NCI-H2107 (cell line): ENCODE data around the gene PAH.

Experiments
- DNase-seq: peaks from one replicate; lab custom pipeline; 2025; lab: John Stamatoyannopoulos, UW

Gene PAH

DNA sequence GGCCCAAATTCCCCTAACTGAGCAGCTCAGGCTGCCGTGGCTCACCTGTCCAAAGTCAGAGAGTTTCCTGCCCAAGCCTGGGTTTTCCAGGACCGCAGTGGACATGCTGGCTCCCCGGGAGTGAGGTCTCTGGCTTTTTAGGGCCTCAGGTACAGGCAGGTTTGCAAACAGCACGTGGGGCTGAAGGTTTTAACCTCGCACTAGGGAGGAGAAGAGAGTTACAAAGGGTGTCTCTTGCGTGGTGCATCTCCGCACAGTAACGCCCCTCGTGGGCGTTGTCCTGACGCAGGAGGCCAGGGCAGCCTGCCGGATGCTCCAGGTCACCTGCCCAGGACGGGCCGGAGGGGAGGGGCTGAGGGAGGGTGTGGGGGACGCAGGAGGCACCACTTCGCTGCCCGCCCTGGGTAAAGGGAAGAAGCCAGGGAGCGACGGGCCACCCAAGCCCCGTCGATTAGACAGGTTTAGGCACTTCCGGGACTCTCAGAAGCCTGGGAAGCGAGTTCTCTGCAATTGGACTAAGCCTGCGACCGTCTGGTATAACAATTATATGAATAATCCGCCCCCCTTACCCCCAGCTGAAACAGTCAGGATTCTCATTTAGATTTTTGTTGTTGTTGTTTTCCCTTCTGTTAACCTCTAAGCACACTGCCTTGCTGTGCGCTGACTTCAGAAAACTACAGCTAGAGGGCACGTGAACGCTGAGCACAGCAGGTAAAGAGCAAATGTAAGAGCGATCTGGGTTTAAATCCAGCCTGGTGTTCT is at the start of gene PAH:
Gene PAH, minus strand, starts transcription at position 219 of the 762 bp plus-strand sequence. Its CDS starts 114 bp downstream, at position 105.
- no peak for DNase-seq

DNA sequence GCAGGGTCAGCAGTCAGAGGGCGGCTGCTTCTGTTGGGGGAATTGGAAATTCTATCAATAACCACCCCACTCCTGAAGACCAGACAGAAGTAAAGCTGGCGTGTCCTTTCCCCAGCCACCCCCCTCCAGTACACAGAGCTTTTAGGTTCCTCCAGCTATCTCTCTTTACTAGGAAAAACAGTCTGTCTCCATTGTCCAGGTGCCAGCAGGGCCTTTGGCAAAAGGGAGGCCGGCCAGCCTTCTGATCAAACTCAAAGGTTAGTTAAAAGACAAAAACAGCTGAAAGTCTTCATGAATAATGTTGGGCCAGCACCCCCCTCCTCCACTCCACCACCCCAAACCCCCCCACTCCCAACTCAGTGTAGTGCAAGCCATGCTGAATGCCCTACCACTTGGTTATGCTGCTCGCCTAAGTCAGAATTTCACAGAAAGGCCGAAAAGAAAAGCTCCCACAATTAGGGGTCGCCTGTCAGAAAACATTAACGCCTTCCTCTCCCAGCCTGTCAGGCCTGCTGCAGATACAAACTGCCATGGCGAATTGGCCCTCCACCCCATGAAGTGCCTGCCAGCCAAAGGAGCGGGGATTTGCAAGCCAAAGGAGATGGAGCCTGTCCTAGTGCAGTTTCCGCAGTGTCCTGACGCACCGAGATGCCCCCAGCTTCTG is 49.3 kb upstream of the PAH start:
- DNase-seq: no peak

DNA sequence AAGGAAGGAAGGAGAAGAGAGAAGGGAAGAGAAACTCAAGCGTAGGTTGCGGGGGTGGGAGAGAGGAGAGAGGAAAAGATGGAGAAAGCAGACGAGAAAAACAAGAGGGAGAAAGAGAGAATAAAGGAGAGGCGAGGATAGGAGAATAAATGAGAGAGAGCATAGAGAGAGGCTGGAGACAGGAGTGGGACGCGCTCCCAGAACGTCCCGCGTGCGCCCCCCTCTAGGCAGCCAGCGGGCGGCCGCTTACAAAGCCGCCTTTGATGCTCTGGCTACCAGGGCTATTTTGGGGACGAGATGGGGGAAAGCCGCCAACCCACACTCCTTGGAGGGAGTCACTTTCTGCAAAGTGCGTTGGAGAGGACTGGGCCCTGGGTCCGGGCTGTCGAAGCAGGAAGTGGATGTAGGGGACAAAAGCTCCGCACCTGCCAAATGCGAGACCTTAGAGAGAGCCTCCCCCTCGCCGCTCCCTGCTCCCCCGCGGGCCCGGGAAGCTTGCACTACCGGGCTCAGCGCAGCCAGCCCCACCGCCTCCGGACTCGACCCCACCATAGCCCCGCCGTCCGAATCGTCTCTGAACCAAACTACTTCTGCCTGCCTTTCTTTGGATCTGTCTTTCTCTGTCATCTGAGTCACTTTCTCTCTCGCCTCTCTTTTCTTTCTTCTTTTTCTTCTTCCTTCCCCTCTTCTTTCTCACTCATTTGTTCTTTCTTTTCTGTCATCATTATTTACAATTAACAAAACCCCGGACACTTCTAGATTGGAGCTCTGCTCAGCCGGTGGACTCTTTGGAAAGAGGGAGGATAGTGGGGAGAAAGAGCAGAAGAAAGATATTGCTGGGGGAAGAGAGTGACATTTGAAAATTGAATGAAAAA is 48.5 kb upstream of the PAH start:
- DNase-seq: no peak

DNA sequence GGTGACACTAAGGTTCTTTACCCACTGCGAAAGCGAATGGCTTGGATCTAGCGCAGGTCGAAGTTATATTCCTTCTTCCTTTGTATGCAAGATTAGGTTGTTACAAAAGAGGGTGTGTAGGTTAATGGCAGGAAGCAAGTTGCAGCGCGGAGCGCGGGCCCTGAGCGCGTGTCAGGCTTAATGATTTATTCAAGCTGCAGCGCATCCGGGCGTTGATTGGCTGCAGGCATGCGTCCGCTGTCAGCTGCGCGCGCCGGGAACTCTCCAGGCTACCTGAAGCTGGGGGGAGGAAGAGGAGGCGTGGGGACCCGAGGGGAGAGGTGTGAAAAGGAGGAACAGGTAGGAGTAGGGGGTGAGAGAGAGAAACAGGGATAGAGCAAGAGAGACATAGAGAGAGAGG is 47.8 kb upstream of the PAH start:
- DNase-seq: no peak

- no peak for DNase-seq
These were observed 46.8 kb upstream of the PAH start for GRCh38 chr12:102963796-102964195.

DNA sequence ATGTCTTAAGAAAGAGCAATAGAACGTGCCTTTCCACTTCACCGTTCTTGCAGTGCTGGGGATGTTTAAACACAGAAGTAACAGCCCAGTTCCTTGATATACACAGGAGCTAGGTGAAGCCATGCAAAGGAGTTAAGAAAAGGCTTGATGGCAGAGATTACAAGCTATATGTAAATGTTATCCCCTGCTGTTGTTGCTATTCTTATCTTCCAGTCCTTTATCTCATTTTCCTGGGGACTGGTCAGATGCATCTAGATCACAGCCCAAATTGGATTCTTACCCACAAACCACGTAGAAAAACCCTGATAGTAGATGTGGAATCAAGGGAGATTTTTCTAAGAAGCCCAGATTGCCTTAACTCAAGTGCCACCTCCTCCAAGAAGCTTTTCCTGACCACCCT is 45.9 kb upstream of the PAH start:
- no peak for DNase-seq

DNA sequence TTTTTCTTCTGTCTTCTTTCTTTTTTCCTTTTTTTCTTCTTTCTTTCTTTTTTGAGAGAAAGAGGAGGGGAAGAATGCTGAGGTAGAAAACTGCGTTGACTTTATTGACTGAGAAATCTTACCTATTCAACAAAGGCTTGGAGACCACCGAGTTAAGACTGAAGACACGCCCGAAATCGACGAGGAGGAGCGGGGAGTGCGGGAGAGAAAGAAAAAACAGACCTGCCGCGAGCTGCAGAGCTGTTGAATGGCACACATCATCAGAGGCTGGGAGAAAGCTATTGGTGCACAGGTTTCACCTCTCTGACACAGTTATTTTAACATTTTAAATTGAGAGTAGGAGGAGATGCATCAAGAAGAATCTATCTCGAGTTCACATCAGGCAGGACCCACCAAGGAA is 45.5 kb upstream of the PAH start:
- DNase-seq: no peak

- no peak for DNase-seq
These were observed 44.4 kb upstream of the PAH start for GRCh38 chr12:102961466-102961855.

- DNase-seq: peak; percentile 71
These were observed 43.9 kb upstream of the PAH start for GRCh38 chr12:102960766-102961465.

DNA sequence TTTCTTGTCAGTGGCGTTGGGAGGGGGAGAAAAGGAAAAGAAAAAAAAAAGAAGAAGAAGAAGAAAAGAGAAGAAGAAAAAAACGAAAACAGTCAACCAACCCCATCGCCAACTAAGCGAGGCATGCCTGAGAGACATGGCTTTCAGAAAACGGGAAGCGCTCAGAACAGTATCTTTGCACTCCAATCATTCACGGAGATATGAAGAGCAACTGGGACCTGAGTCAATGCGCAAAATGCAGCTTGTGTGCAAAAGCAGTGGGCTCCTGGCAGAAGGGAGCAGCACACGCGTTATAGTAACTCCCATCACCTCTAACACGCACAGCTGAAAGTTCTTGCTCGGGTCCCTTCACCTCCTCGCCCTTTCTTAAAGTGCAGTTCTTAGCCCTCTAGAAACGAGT is 42.3 kb upstream of the PAH start:
- DNase-seq: no peak

GRCh38 chr12:102958830-102959176 is 41.8 kb upstream of the PAH start:
- DNase-seq: no peak

- DNase-seq: no peak
These were observed 41.2 kb upstream of the PAH start for GRCh38 chr12:102958073-102958829.

DNA sequence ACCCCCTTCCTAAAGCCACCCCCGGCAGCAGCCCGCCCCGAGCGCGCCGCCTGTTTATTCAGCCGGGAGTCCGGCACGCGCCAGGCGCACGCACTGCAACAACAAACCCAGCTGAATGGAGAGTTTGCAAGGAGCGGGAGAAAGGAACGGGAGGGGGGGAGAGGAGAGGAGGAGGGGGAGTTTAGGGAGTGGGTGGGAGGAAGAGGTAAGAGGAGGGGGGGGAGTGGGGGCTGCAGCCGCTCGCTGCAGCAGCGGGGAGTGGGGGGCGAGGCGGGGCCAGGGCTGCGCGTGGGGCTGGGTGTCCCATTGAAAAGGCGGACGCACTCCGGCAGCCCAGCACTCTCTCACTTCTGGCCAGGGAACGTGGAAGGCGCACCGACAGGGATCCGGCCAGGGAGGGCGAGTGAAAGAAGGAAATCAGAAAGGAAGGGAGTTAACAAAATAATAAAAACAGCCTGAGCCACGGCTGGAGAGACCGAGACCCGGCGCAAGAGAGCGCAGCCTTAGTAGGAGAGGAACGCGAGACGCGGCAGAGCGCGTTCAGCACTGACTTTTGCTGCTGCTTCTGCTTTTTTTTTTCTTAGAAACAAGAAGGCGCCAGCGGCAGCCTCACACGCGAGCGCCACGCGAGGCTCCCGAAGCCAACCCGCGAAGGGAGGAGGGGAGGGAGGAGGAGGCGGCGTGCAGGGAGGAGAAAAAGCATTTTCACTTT is 40.5 kb upstream of the PAH start, which contains the start of gene ASCL1:
Gene ASCL1, plus strand, starts transcription at position 336 of the 712 bp plus-strand sequence. CDS start 571 bp downstream, outside the sequence.
- peak; percentile 77 for DNase-seq

DNA sequence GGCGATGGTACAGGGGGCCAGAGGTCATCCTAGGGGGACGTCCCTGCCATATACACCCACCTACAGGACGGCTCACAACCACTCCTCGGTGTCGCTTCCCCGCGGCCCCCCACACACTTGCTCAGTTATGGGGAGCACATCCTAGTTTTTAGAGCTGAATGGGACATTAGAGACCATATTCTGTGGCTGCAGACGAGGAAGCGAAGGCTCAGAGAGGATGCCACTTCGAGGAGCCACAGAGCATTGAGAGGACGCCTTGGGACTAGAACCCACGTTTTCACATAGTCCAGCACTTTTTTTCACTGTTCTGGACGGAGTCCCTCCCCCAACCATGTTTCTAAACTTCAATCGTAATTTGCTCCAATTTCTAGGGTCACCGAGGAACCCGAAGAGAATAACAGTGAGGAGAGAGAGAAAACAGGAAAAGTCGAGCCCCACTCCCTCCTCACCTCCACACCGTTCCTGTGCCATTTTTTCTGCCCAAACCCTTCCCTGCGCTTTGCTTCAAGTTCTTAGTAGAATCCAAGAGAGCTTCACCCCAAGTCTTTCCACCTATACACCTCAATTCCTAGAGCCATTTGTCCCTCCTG is 39.8 kb upstream of the PAH start:
- no peak for DNase-seq

DNA sequence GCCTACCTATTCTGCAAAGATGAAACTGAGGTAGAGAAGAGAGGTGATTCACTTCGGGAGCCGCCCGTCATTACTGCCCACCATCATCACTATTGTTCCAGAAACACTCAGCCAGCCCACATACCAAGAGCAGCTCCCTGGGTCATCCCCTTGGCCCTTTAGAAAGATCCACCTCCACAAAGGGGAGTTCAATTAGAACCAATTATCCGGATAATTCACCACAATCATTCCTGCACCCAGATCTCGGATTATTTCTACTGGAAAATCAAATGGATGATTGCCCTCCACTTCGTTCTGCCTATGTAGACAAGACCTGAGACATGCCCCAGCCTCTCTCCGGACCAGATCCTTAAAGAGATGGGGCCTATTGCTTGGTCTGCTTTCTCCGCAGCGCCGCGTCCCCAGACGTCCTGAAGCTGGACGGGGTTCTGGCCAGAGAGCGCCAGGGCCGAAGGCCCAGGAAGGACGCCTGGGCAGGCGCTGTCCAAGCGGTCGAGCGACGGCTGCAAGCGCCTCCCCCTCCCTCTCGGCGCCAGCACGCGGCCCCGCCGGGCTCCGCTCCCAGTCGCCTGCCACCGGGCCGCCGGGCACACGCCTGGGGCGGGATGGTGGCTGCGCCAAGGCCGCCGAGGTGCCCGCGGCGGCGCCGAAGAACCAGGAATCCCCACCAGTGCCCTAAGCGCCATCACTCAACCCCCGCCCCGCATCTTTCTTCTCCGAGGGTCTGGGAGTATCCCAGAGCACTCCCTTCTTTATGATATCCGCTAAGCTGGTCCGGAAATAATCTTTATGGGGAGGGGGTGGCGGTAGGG is 39.1 kb upstream of the PAH start:
- peak; percentile 47 for DNase-seq

- DNase-seq: no peak
These were observed 37.1 kb upstream of the PAH start for GRCh38 chr12:102954134-102954533.

DNA sequence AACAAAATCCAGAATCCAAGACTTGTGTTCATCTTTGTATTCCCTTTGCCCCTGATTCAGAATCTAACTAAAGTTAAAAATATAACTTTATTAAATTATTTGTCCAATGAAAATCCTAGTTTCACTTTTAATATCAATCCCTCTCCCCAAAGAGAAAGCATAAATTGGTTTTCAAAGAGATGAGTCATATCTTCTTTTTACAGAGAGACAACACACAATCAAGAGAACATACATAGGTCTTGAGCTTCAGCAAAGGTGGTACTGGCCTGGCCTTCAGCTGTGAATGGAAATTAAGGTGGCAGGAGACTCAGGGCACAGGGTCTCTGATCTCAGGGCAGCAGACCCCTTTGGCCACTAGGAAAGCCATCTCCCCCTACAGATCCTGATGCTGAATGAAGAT is 36.2 kb upstream of the PAH start:
- DNase-seq: no peak

GRCh38 chr12:102951841-102952240 is 34.8 kb upstream of the PAH start:
- no peak for DNase-seq

GRCh38 chr12:102950950-102951619 is 34.0 kb upstream of the PAH start:
- DNase-seq: no peak
